Endothelial cell of umbilical vein (primary cell): ENCODE results near the gene TPP2. TPM values are rescaled to one million over a fixed set of nuclear protein-coding genes. Genes with fewer than 3 reads are reported as not detected.

ENCODE experiments used
- BruUV-seq: library from RNA; stranded (reverse); fragments of 400-500 nt; replicated peaks from 2 replicates; lab custom pipeline; 2021; lab: Mats Ljungman, UMichigan
- CTCF ChIA-PET: fragments of 300-600, 350-600 bp; sonication (Branson Sonifier 250); formaldehyde crosslinking; loops from one replicate; lab custom pipeline; 2021; ENCODE audit warnings: antibody characterized with exemption, inconsistent platforms; lab: Charles Lee
- POLR2A ChIA-PET: fragments of 300-600, 350-600 bp; sonication (Branson Sonifier 250); formaldehyde crosslinking; loops from one replicate; lab custom pipeline; 2021; ENCODE audit warnings: antibody characterized with exemption, inconsistent platforms; lab: Charles Lee
- DNase-seq: peaks from one replicate; pipeline ENCODE4 v3.0.0-alpha.2; 2011; ENCODE audit warnings: low read depth, low spot score
- FAIRE-seq: peaks from 2 replicates; lab custom pipeline; 2011; peaks lifted over from hg19 to GRCh38; lab: Jason Lieb, UNC
- H2AFZ ChIP-seq: 2 replicates; pipeline ENCODE4 v1.6.0; 2012; ENCODE audit warnings: low read depth, low read length, control low read depth, inconsistent platforms
- H3K27ac ChIP-seq: 2 replicates; pipeline ENCODE4 v1.5.1; 2011; ENCODE audit warnings: low read depth, mild to moderate bottlenecking, control low read depth, low read length, moderate library complexity; ENCODE audit not compliant: insufficient read depth
- H3K27me3 ChIP-seq, 2 experiments: 2 replicates each; pipeline versions ENCODE4 v1.6.0 to v1.6.1; 2011; ENCODE audit warnings: low read length in 2 of 2, mixed read lengths in 1 of 2; ENCODE audit not compliant: control insufficient read depth in 2 of 2, insufficient read depth in 2 of 2
- H3K36me3 ChIP-seq, 2 experiments: 2 replicates in 1 of 2; 3 replicates in 1 of 2; pipeline ENCODE4 v1.5.1; 2011; ENCODE audit warnings: low read length in 2 of 2, mild to moderate bottlenecking in 1 of 2, moderate library complexity in 1 of 2; ENCODE audit not compliant: control insufficient read depth in 2 of 2, insufficient read depth in 2 of 2; ENCODE audit errors: extremely low read depth in 1 of 2
- H3K4me1 ChIP-seq: 3 replicates; pipeline ENCODE4 v1.5.1; 2011; ENCODE audit warnings: mild to moderate bottlenecking, low read length; ENCODE audit not compliant: control insufficient read depth, insufficient read depth; ENCODE audit errors: extremely low read depth
- H3K4me2 ChIP-seq: 2 replicates; pipeline ENCODE4 v1.6.1; 2011; ENCODE audit warnings: low read length, control low read depth, mixed read lengths; ENCODE audit not compliant: insufficient read depth
- H3K4me3 ChIP-seq, 3 experiments: fragments of 200-600 bp in 1 of 3; sonication (generic), shearing (Covaris generic) in 1 of 3; replicated peaks in 1 of 3; 2 replicates each; pipeline ENCODE4 v1.5.1; 2011 to 2016; ENCODE audit warnings: control low read depth in 3 of 3, low read length in 3 of 3, mild to moderate bottlenecking in 2 of 3, inconsistent platforms in 1 of 3, low read depth in 1 of 3, moderate library complexity in 1 of 3; ENCODE audit not compliant: insufficient read depth in 1 of 3
- H3K79me2 ChIP-seq: 2 replicates; pipeline ENCODE4 v1.6.0; 2012; ENCODE audit warnings: low read length, inconsistent platforms; ENCODE audit not compliant: control insufficient read depth, insufficient read depth
- H3K9ac ChIP-seq: replicated peaks from 2 replicates; pipeline ENCODE3; 2011; ENCODE audit warnings: low read length, control low read depth; ENCODE audit not compliant: insufficient read depth; ENCODE audit errors: extremely low read depth
- H3K9me1 ChIP-seq: replicated peaks from 3 replicates; pipeline ENCODE4 v1.6.0; 2011; ENCODE audit warnings: mild to moderate bottlenecking, low read length; ENCODE audit not compliant: control insufficient read depth, insufficient read depth; ENCODE audit errors: extremely low read depth
- H3K9me3 ChIP-seq: replicated peaks from 2 replicates; pipeline ENCODE4 v1.5.1; 2012; ENCODE audit warnings: low read length, inconsistent platforms; ENCODE audit not compliant: control insufficient read depth, insufficient read depth
- H4K20me1 ChIP-seq: replicated peaks from 2 replicates; pipeline ENCODE3; 2011; ENCODE audit warnings: mild to moderate bottlenecking, low read length; ENCODE audit not compliant: control insufficient read depth, insufficient read depth; ENCODE audit errors: extremely low read depth
- EZH2 ChIP-seq: IDR thresholded peaks from 2 replicates; pipeline ENCODE4 v1.6.1; 2012; ENCODE audit warnings: borderline replicate concordance, low read depth, mild to moderate bottlenecking, moderate library complexity, low read length, inconsistent platforms; ENCODE audit not compliant: severe bottlenecking
- FOS ChIP-seq: IDR thresholded peaks from 2 replicates; pipeline ENCODE4 v1.6.1; 2011; ENCODE audit warnings: mild to moderate bottlenecking, low read length, moderate library complexity, borderline replicate concordance; ENCODE audit not compliant: insufficient read depth
- GATA2 ChIP-seq: IDR thresholded peaks from 2 replicates; pipeline ENCODE4 v1.7.0; 2011; ENCODE audit warnings: low read depth, mild to moderate bottlenecking, moderate library complexity, mixed read lengths, low read length; ENCODE audit not compliant: insufficient read length, insufficient read depth
- JUN ChIP-seq: IDR thresholded peaks from 2 replicates; pipeline ENCODE4 v1.6.1; 2011; ENCODE audit warnings: borderline replicate concordance, low read depth; ENCODE audit not compliant: insufficient read length, insufficient read depth
- MYC ChIP-seq: IDR thresholded peaks from one replicate; pipeline ENCODE4 v1.6.1; 2011; ENCODE audit warnings: mild to moderate bottlenecking, low read depth, low read length
- POLR2A ChIP-seq: IDR thresholded peaks from 2 replicates; pipeline ENCODE4 v1.6.1; 2012; ENCODE audit warnings: low read depth, mild to moderate bottlenecking, control low read depth, low read length
- POLR2AphosphoS5 ChIP-seq: IDR thresholded peaks from 2 replicates; pipeline ENCODE4 v1.6.1; 2012; ENCODE audit warnings: low read depth, mild to moderate bottlenecking, control low read depth, low read length, moderate library complexity; ENCODE audit not compliant: insufficient read depth
- dilution Hi-C: fragments of 300-500 bp; cut with MboI; formaldehyde crosslinking; loops from one replicate; pipeline ENCODE4 v1.15.0; 2019; ENCODE audit warnings: low sequenced_read_pairs; ENCODE audit not compliant: extremely low pct_ligation_motif_present
- intact Hi-C: fragments of 100-400 bp; cut with micrococcal nuclease; formaldehyde crosslinking; loops from one replicate; pipeline ENCODE4 v1.10.0; 2022
- polyA plus RNA-seq, 4 experiments: library from polyadenylated mRNA; depleted of rRNA in 3 of 4; stranded (reverse) in 3 of 4; unstranded in 1 of 4; fragments of >200 nt; gene quantifications; 2 replicates each; pipeline versions ENCODE4 v1.2.1 to v1.2.3, GENCODE V29; 2011 to 2012; ENCODE audit warnings: missing spikeins in 1 of 4
- total RNA-seq: library from RNA; stranded (reverse); gene quantifications from 2 replicates; pipeline ENCODE4 v1.2.3, GENCODE V29; 2021
- TF ChIP-seq, protein P1 (sequence below): IDR thresholded peaks from 2 replicates; pipeline ENCODE4 v1.6.1; 2011; ENCODE audit not compliant: insufficient read depth, insufficient read length
- TF ChIP-seq, protein P2 (sequence below), 2 donors: IDR thresholded peaks; 1 replicate in 1 of 2; 2 replicates in 1 of 2; pipeline ENCODE4 v1.5.1; 2011; ENCODE audit warnings: low read length in 2 of 2, mild to moderate bottlenecking in 2 of 2, moderate library complexity in 2 of 2, control low read depth in 1 of 2, inconsistent platforms in 1 of 2, low read depth in 1 of 2; ENCODE audit not compliant: insufficient read depth in 1 of 2; ENCODE audit errors: extremely low read depth in 1 of 2

The TPP2 gene
- total and polyA plus RNA-seq, 2 donors (not counting 3 experiments of a cell fraction or from before 2014, with no cell fraction given), result 11.5 to 46.7 TPM

GRCh38 chr13:102718746-102719145, 122.0 kb downstream of the TPP2 start:
- Histone ChIP-seq H3K27ac (no peak overlapping the region), H3K9ac (no peak overlapping the region), H2AFZ (no peak overlapping the region), H4K20me1 (no peaks in the 10 kb centered on the region), H3K9me1 (no peaks in the 10 kb centered on the region), H3K79me2 (no peaks in the 10 kb centered on the region), H3K4me3 (no peak overlapping the region), H3K27me3 (peaks cover 0 to 2% of the 10 kb centered on the region in 2 experiments), H3K4me2 (no peak overlapping the region), H3K36me3 (no peaks in the 10 kb centered on the region), H3K4me1 (no peaks in the 10 kb centered on the region), H3K9me3 (no peaks in the 10 kb centered on the region)
- no peak for TF ChIP-seq EZH2
- dilution Hi-C loops (no loop called here), intact Hi-C loops (no loop called here)
- POLR2A ChIA-PET, result no interaction called here
- DNase-seq (no peak), FAIRE-seq (no peak)
- no TSS peak for BruUV-seq
- CTCF ChIA-PET, result interaction anchor here (0.9 to 1.1 kb wide), 2 partner anchors 127 to 129 kb away, joined by 3 to 4 read pairs; no protein-coding TSS in a partner anchor

DNA sequence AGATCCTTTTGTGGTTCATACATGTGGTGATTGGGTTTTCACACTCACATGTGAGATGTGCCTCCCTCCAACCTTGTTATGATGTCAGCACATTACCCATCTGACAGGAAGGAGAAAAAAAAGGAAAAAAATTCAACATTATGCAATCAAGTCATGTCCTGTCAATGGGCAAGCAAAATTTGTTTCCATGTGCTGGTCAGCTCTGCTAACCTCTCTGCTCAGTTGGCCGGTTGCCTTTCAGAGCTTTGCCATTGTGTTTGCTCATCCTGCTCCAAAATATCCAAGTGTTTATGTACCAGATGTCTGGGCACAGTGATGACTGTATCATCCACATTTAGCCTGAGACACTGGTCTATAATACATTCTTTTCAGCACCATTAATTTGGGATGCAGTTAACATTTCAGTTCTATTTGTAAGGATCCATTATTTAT, 125.0 kb downstream of the TPP2 start:
- ChIA-PET POLR2A (no interaction called here), CTCF (interaction anchor here (1.0 to 1.3 kb wide), 3 partner anchors 12 to 130 kb away, joined by 3 to 5 read pairs (median 4); no protein-coding TSS in a partner anchor)
- dilution Hi-C loops, result no loop called here
- H3K9ac ChIP-seq, result no peak overlapping the region
- no peaks in the 10 kb centered on the region for H3K9me1 ChIP-seq
- H2AFZ ChIP-seq, result no peak overlapping the region
- H3K4me3 ChIP-seq, result no peak overlapping the region
- H3K4me2 ChIP-seq, result no peak overlapping the region
- DNase-seq (no peak), FAIRE-seq (no peak)
- no peaks in the 10 kb centered on the region for H3K9me3 ChIP-seq
- no peaks in the 10 kb centered on the region for H3K79me2 ChIP-seq
- H3K27me3 ChIP-seq, result peaks cover 0 to 2% of the 10 kb centered on the region in 2 experiments
- TF ChIP-seq JUN (no peak), FOS (no peak), POLR2AphosphoS5 (no peak), EZH2 (no peak), GATA2 (no peak), POLR2A (no peak), MYC (no peak)
- TF ChIP-seq, protein P1, sequence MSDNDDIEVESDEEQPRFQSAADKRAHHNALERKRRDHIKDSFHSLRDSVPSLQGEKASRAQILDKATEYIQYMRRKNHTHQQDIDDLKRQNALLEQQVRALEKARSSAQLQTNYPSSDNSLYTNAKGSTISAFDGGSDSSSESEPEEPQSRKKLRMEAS, result no peak
- TF ChIP-seq, protein P2, sequence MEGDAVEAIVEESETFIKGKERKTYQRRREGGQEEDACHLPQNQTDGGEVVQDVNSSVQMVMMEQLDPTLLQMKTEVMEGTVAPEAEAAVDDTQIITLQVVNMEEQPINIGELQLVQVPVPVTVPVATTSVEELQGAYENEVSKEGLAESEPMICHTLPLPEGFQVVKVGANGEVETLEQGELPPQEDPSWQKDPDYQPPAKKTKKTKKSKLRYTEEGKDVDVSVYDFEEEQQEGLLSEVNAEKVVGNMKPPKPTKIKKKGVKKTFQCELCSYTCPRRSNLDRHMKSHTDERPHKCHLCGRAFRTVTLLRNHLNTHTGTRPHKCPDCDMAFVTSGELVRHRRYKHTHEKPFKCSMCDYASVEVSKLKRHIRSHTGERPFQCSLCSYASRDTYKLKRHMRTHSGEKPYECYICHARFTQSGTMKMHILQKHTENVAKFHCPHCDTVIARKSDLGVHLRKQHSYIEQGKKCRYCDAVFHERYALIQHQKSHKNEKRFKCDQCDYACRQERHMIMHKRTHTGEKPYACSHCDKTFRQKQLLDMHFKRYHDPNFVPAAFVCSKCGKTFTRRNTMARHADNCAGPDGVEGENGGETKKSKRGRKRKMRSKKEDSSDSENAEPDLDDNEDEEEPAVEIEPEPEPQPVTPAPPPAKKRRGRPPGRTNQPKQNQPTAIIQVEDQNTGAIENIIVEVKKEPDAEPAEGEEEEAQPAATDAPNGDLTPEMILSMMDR (IDR thresholded peaks at IDR 0.05; ENCODE audit: extremely low read depth in 1 of 2, insufficient read depth in 1 of 2, low read depth in 1 of 2, low read length in 2 of 2), result no peak
- peaks cover 2% of the 10 kb centered on the region for H3K4me1 ChIP-seq
- H3K36me3 ChIP-seq, result no peaks in the 10 kb centered on the region
- intact Hi-C loops, result loop anchor here (10.0 kb wide), 1 partner anchor 527 kb away; no protein-coding TSS in a partner anchor
- no TSS peak for BruUV-seq
- no peak overlapping the region for H3K27ac ChIP-seq
- no peaks in the 10 kb centered on the region for H4K20me1 ChIP-seq
